ENCODE results near the gene PEAK1.

Gene PEAK1

GRCh38 chr15:77402740-77403379 lies 17.0 kb downstream of the PEAK1 start:
- no peak for DNase-seq (ENCODE audit: low spot score)

GRCh38 chr15:77400258-77400657 lies 19.6 kb downstream of the PEAK1 start:
- DNase-seq (ENCODE audit: low spot score) = no peak

- no peak for DNase-seq (ENCODE audit: low spot score)
Measured at GRCh38 chr15:77398927-77399326, 21.0 kb downstream of the PEAK1 start.

- no peak for DNase-seq (ENCODE audit: low spot score)
Measured at GRCh38 chr15:77396692-77397091, 23.2 kb downstream of the PEAK1 start.

- no peak for DNase-seq (ENCODE audit: low spot score)
Measured at GRCh38 chr15:77395013-77395774, 24.7 kb downstream of the PEAK1 start.

GRCh38 chr15:77393471-77393840 lies 26.4 kb downstream of the PEAK1 start:
- no peak for DNase-seq (ENCODE audit: low spot score)

GRCh38 chr15:77392762-77393470 lies 27.0 kb downstream of the PEAK1 start:
- no peak for DNase-seq (ENCODE audit: low spot score)

GRCh38 chr15:77391372-77391951 lies 28.4 kb downstream of the PEAK1 start:
- DNase-seq (ENCODE audit: low spot score) = no peak

- DNase-seq (ENCODE audit: low spot score) = no peak
Measured at GRCh38 chr15:77387365-77388105, 32.4 kb downstream of the PEAK1 start.

GRCh38 chr15:77386626-77387025 lies 33.3 kb downstream of the PEAK1 start:
- DNase-seq (ENCODE audit: low spot score) = no peak

- no peak for DNase-seq (ENCODE audit: low spot score)
Measured at GRCh38 chr15:77384589-77385359, 35.1 kb downstream of the PEAK1 start.

GRCh38 chr15:77384086-77384485 lies 35.8 kb downstream of the PEAK1 start:
- no peak for DNase-seq (ENCODE audit: low spot score)

GRCh38 chr15:77380033-77380432 lies 39.9 kb downstream of the PEAK1 start:
- no peak for DNase-seq (ENCODE audit: low spot score)

- DNase-seq (ENCODE audit: low spot score) = no peak
Measured at GRCh38 chr15:77376770-77377169, 43.1 kb downstream of the PEAK1 start.

GRCh38 chr15:77375133-77375532 lies 44.8 kb downstream of the PEAK1 start:
- DNase-seq (ENCODE audit: low spot score) = no peak

GRCh38 chr15:77373441-77373840 lies 46.5 kb downstream of the PEAK1 start:
- no peak for DNase-seq (ENCODE audit: low spot score)

- DNase-seq (ENCODE audit: low spot score) = no peak
Measured at GRCh38 chr15:77371850-77372563, 47.9 kb downstream of the PEAK1 start.

GRCh38 chr15:77370580-77370979 lies 49.3 kb downstream of the PEAK1 start:
- DNase-seq (ENCODE audit: low spot score) = no peak

- DNase-seq (ENCODE audit: low spot score) = no peak
Measured at GRCh38 chr15:77369168-77369567, 50.7 kb downstream of the PEAK1 start.

- DNase-seq (ENCODE audit: low spot score) = no peak
Measured at GRCh38 chr15:77367631-77368030, 52.3 kb downstream of the PEAK1 start.

GRCh38 chr15:77361456-77361855 lies 58.4 kb downstream of the PEAK1 start:
- no peak for DNase-seq (ENCODE audit: low spot score)
